Astrocyte (in vitro differentiated cells and primary cell): ENCODE results near the gene SDK1.

ENCODE experiments used
- CTCF ChIP-seq: IDR thresholded peaks from 2 replicates; pipeline ENCODE4 v1.5.1; 2011; ENCODE audit warnings: low read depth, mild to moderate bottlenecking, inconsistent platforms, low read length, moderate library complexity; ENCODE audit not compliant: insufficient read depth
- EZH2 ChIP-seq: IDR thresholded peaks from 2 replicates; pipeline ENCODE4 v1.6.1; 2012; ENCODE audit warnings: mild to moderate bottlenecking, low read length, inconsistent platforms; ENCODE audit not compliant: insufficient read depth

- TF ChIP-seq CTCF = no peak
- TF ChIP-seq EZH2 = no peak
Observed at GRCh38 chr7:4073052-4073451, 772.0 kb downstream of the SDK1 start.
